H1 (cell line): ENCODE measurements around the gene UBB. TPM values are rescaled to one million over a fixed set of nuclear protein-coding genes. Genes with fewer than 3 reads are reported as not detected.

ENCODE experiments used
- CTCF ChIA-PET: fragments of 300-600 bp; sonication (Branson Sonifier 250); formaldehyde crosslinking; loops from one replicate; lab custom pipeline; 2021; ENCODE audit not compliant: partially characterized antibody; lab: Charles Lee
- POLR2A ChIA-PET: fragments of 300-600 bp; sonication (Branson Sonifier 250); formaldehyde crosslinking; loops from one replicate; lab custom pipeline; 2021; ENCODE audit warnings: inconsistent platforms; ENCODE audit not compliant: partially characterized antibody; lab: Charles Lee
- DNase-seq, 2 experiments: peaks; one replicate each; pipeline versions ENCODE4 v3.0.0 to v3.0.0-alpha.2; 2010 to 2022; ENCODE audit warnings: low spot score in 2 of 2, low read depth in 1 of 2, mixed read lengths in 1 of 2
- FAIRE-seq: peaks from 2 replicates; lab custom pipeline; 2011; peaks lifted over from hg19 to GRCh38; lab: Jason Lieb, UNC
- H2AFZ ChIP-seq: 2 replicates; pipeline ENCODE4 v1.8.1; 2012; ENCODE audit warnings: low read length, inconsistent platforms
- H2AK5ac ChIP-seq: 2 replicates; pipeline ENCODE4 v1.6.1; 2013; ENCODE audit warnings: low read depth, low read length
- H2BK120ac ChIP-seq: replicated peaks from 2 replicates; pipeline ENCODE3; 2013; ENCODE audit warnings: low read depth, low read length, inconsistent platforms
- H2BK12ac ChIP-seq: 2 replicates; pipeline ENCODE4 v1.6.1; 2013; ENCODE audit warnings: low read depth, low read length
- H2BK15ac ChIP-seq: 2 replicates; pipeline ENCODE4 v1.6.1; 2013; ENCODE audit warnings: low read length
- H2BK20ac ChIP-seq: 2 replicates; pipeline ENCODE4 v1.6.1; 2013; ENCODE audit warnings: low read length
- H2BK5ac ChIP-seq: 2 replicates; pipeline ENCODE4 v1.6.1; 2013; ENCODE audit warnings: low read depth, low read length
- H3K14ac ChIP-seq: 2 replicates; pipeline ENCODE4 v1.6.1; 2013; ENCODE audit warnings: inconsistent platforms; ENCODE audit not compliant: insufficient read length
- H3K18ac ChIP-seq: 2 replicates; pipeline ENCODE4 v1.6.1; 2013; ENCODE audit warnings: low read length; ENCODE audit errors: extremely low read depth
- H3K23ac ChIP-seq: 2 replicates; pipeline ENCODE4 v1.6.1; 2013; ENCODE audit warnings: inconsistent platforms; ENCODE audit not compliant: insufficient read length
- H3K23me2 ChIP-seq: 2 replicates; pipeline ENCODE4 v1.6.1; 2013; ENCODE audit warnings: low read depth, low read length
- H3K27ac ChIP-seq: 2 replicates; pipeline ENCODE4 v1.6.1; 2011; ENCODE audit warnings: low read depth, low read length, inconsistent platforms
- H3K27me3 ChIP-seq, 4 experiments: replicated peaks in 1 of 4; 1 replicate in 1 of 4; 2 replicates in 3 of 4; pipeline versions ENCODE4 v1.6.1 to v1.8.1; 2011 to 2013; ENCODE audit warnings: low read length in 3 of 4, mild to moderate bottlenecking in 3 of 4, inconsistent platforms in 2 of 4, mixed read lengths in 2 of 4, moderate library complexity in 1 of 4; ENCODE audit not compliant: control insufficient read depth in 3 of 4, insufficient read depth in 3 of 4; ENCODE audit errors: extremely low read depth in 1 of 4
- H3K36me3 ChIP-seq, 4 experiments: 2 replicates each; pipeline versions ENCODE4 v1.6.1 to v1.8.1; 2011 to 2013; ENCODE audit warnings: mild to moderate bottlenecking in 4 of 4, low read length in 3 of 4, moderate library complexity in 2 of 4, control low read depth in 1 of 4, inconsistent platforms in 1 of 4; ENCODE audit not compliant: insufficient read depth in 4 of 4, control insufficient read depth in 2 of 4
- H3K4ac ChIP-seq: replicated peaks from 2 replicates; pipeline ENCODE3; 2013; ENCODE audit warnings: low read length, low read depth, mixed read lengths, inconsistent platforms; ENCODE audit not compliant: insufficient read length
- H3K4me1 ChIP-seq, 4 experiments: replicated peaks in 1 of 4; 1 replicate in 1 of 4; 2 replicates in 3 of 4; pipeline versions ENCODE4 v1.6.1 to v1.8.1; 2011 to 2013; ENCODE audit warnings: low read length in 3 of 4, inconsistent platforms in 2 of 4, mixed read lengths in 1 of 4; ENCODE audit not compliant: insufficient read depth in 4 of 4, control insufficient read depth in 3 of 4
- H3K4me2 ChIP-seq, 2 experiments: 2 replicates each; pipeline versions ENCODE4 v1.6.1 to v1.8.1; 2011 to 2013; ENCODE audit warnings: low read depth in 2 of 2, low read length in 2 of 2, control low read depth in 1 of 2, inconsistent platforms in 1 of 2, mild to moderate bottlenecking in 1 of 2; ENCODE audit not compliant: insufficient read depth in 1 of 2
- H3K4me3 ChIP-seq, 4 experiments: fragments of 200-600, 300-600 bp in 1 of 4; sonication (generic), shearing (Covaris generic), sonication (Bioruptor Twin) in 1 of 4; 2 replicates each; pipeline versions ENCODE4 v1.5.1 to v1.8.1; 2011 to 2016; ENCODE audit warnings: low read length in 4 of 4, low read depth in 3 of 4, control low read depth in 2 of 4, inconsistent platforms in 2 of 4, mild to moderate bottlenecking in 2 of 4, mixed read lengths in 1 of 4, moderate library complexity in 1 of 4; ENCODE audit not compliant: insufficient read depth in 2 of 4; ENCODE audit errors: extremely low read depth in 1 of 4
- H3K56ac ChIP-seq: replicated peaks from 2 replicates; pipeline ENCODE3; 2013; ENCODE audit warnings: low read depth, mild to moderate bottlenecking, mixed read lengths, low read length, inconsistent platforms; ENCODE audit not compliant: insufficient read length
- H3K79me1 ChIP-seq: 2 replicates; pipeline ENCODE4 v1.6.1; 2013; ENCODE audit warnings: low read depth, low read length, control low read depth
- H3K79me2 ChIP-seq, 2 experiments: 2 replicates each; pipeline versions ENCODE4 v1.6.1 to v1.8.1; 2012 to 2013; ENCODE audit warnings: low read length in 2 of 2, mild to moderate bottlenecking in 2 of 2, inconsistent platforms in 1 of 2; ENCODE audit not compliant: insufficient read depth in 2 of 2, control insufficient read depth in 1 of 2
- H3K9ac ChIP-seq, 4 experiments: replicated peaks in 1 of 4; 1 replicate in 1 of 4; 2 replicates in 3 of 4; pipeline versions ENCODE4 v1.6.1 to v1.8.1; 2011 to 2013; ENCODE audit warnings: low read depth in 3 of 4, low read length in 3 of 4, control low read depth in 2 of 4, mild to moderate bottlenecking in 2 of 4, moderate library complexity in 2 of 4, inconsistent platforms in 1 of 4; ENCODE audit errors: extremely low read depth in 1 of 4
- H3K9me3 ChIP-seq, 2 experiments: 2 replicates each; pipeline versions ENCODE4 v1.6.1 to v1.8.1; 2012 to 2013; ENCODE audit warnings: mild to moderate bottlenecking in 2 of 2, moderate library complexity in 2 of 2, control low read depth in 1 of 2, inconsistent platforms in 1 of 2, low read depth in 1 of 2, low read length in 1 of 2, mixed read lengths in 1 of 2; ENCODE audit not compliant: insufficient read depth in 2 of 2
- H4K20me1 ChIP-seq, 2 experiments: replicated peaks in 1 of 2; 2 replicates each; pipeline versions ENCODE3 to v1.8.1; 2011 to 2013; ENCODE audit warnings: inconsistent platforms in 2 of 2, low read length in 2 of 2, mild to moderate bottlenecking in 1 of 2; ENCODE audit not compliant: insufficient read depth in 2 of 2, control insufficient read depth in 1 of 2
- H4K5ac ChIP-seq: 2 replicates; pipeline ENCODE4 v1.6.1; 2013; ENCODE audit warnings: low read length, low read depth, mixed read lengths, inconsistent platforms; ENCODE audit not compliant: insufficient read length
- H4K8ac ChIP-seq: 2 replicates; pipeline ENCODE4 v1.8.0; 2013; ENCODE audit warnings: mild to moderate bottlenecking, moderate library complexity, low read length, inconsistent platforms; ENCODE audit not compliant: insufficient read depth; ENCODE audit errors: extremely low read depth
- H4K91ac ChIP-seq: replicated peaks from 2 replicates; pipeline ENCODE3; 2013; ENCODE audit warnings: low read length, mixed read lengths, inconsistent platforms; ENCODE audit not compliant: insufficient read length
- ASH2L ChIP-seq: fragments of 200-600, 300-600 bp; sonication (generic); IDR thresholded peaks from one replicate; pipeline ENCODE4 v1.7.1; 2017; ENCODE audit warnings: low read length
- ATF3 ChIP-seq: IDR thresholded peaks from 2 replicates; pipeline ENCODE4 v1.6.1; 2011; ENCODE audit warnings: low read depth, mild to moderate bottlenecking, low read length; ENCODE audit not compliant: insufficient read depth
- CBX5 ChIP-seq: fragments of 300-800, 300-1000 bp; sonication (generic); IDR thresholded peaks from 2 replicates; pipeline ENCODE4 v1.7.1; 2016; ENCODE audit warnings: antibody characterized with exemption, low read length, low read depth
- GABPA ChIP-seq: IDR thresholded peaks from 2 replicates; pipeline ENCODE4 v1.6.1; 2011; ENCODE audit warnings: mild to moderate bottlenecking, low read length, moderate library complexity, borderline replicate concordance; ENCODE audit not compliant: insufficient read depth
- HDAC6 ChIP-seq: IDR thresholded peaks from one replicate; pipeline ENCODE4 v1.7.1; 2012; ENCODE audit warnings: low read depth, mild to moderate bottlenecking, inconsistent platforms, low read length, moderate library complexity
- KDM1A ChIP-seq: fragments of 200-600, 300-600 bp; sonication (generic); IDR thresholded peaks from 2 replicates; pipeline ENCODE4 v1.7.1; 2016; ENCODE audit warnings: mild to moderate bottlenecking, low read length, borderline replicate concordance
- NRF1 ChIP-seq: IDR thresholded peaks from 2 replicates; pipeline ENCODE4 v1.6.1; 2011; ENCODE audit warnings: mild to moderate bottlenecking, low read depth, low read length, improper control_type of control experiment
- SAP30 ChIP-seq: fragments of 300-600 bp; sonication (generic); IDR thresholded peaks from 2 replicates; pipeline ENCODE4 v1.7.1; 2012; ENCODE audit warnings: low read length, moderate library complexity, mild to moderate bottlenecking, inconsistent platforms; ENCODE audit not compliant: insufficient read depth, insufficient replicate concordance
- ZNF274 ChIP-seq: IDR thresholded peaks from 2 replicates; pipeline ENCODE4 v1.7.0; 2012; ENCODE audit warnings: low read length, borderline replicate concordance; ENCODE audit errors: extremely low read depth
- WGBS, 2 experiments: shearing (Covaris generic) in 1 of 2; methylation state at CpG; one replicate each; pipeline versions ENCODE4 v1.1.6 to v1.1.7; 2013 to 2015; ENCODE audit warnings: low lambda C conversion rate in 2 of 2, mixed read lengths in 2 of 2, inconsistent platforms in 1 of 2, low coverage in 1 of 2, missing lambda C conversion rate in 1 of 2; ENCODE audit not compliant: insufficient replicate concordance in 2 of 2, insufficient coverage in 1 of 2, insufficient read length in 1 of 2; ENCODE audit errors: extremely low coverage in 1 of 2, missing lambda C conversion rate in 1 of 2; 5-methylcytosine and 5-hydroxymethylcytosine counted together
- polyA plus RNA-seq, 7 experiments: library from polyadenylated mRNA; depleted of rRNA in 3 of 7; stranded (reverse) in 5 of 7; unstranded in 2 of 7; fragments of >200 nt in 5 of 7; fragments of 200-250 nt in 2 of 7; gene quantifications; 1 replicate in 5 of 7; 2 replicates in 1 of 7; 4 replicates in 1 of 7; pipeline versions ENCODE4 v1.2.1 to v1.2.3, GENCODE V29; 2011 to 2013; ENCODE audit warnings: missing spikeins in 2 of 7, mixed read lengths in 2 of 7
- total RNA-seq: library from RNA; stranded (reverse); fragmentation: NEBNext Ultra II Directional; extraction: Animal tissue kit (Norgen Biotek cat#: 25700); gene quantifications from 2 replicates; pipeline ENCODE4 v1.2.1, GENCODE V29; 2021
- TF ChIP-seq, protein P1 (sequence below): IDR thresholded peaks from 2 replicates; pipeline ENCODE4 v1.6.1; 2011; ENCODE audit warnings: low read length, improper control_type of control experiment

Gene UBB
- total and polyA plus RNA-seq, 2 of the 8 experiments (the other 6 are each of a cell fraction or from before 2014, with no cell fraction given): 1,597 to 1,605 TPM

GRCh38 chr17:16349431-16349830 is 31.5 kb upstream of the UBB start:
- CTCF ChIA-PET: interaction anchor here (0.6 to 5.7 kb wide), 5 partner anchors 15 to 67 kb away, joined by 4 to 44 read pairs (median 6); no protein-coding TSS in a partner anchor
- 85% methylated on average over 5 of the region's 5 CpGs; no CpG with 5 or more reads in 1 of the 2 experiments for WGBS, 2 experiments
- TF ChIP-seq NRF1 (no peak), HDAC6 (no peak), SAP30 (no peak), KDM1A (no peak), GABPA (no peak), ATF3 (no peak), ZNF274 (no peak), CBX5 (no peak), ASH2L (no peak)
- TF ChIP-seq, protein P1, sequence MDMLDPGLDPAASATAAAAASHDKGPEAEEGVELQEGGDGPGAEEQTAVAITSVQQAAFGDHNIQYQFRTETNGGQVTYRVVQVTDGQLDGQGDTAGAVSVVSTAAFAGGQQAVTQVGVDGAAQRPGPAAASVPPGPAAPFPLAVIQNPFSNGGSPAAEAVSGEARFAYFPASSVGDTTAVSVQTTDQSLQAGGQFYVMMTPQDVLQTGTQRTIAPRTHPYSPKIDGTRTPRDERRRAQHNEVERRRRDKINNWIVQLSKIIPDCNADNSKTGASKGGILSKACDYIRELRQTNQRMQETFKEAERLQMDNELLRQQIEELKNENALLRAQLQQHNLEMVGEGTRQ: no peak

More at GRCh38 chr17:16349431-16349830, 31.5 kb upstream of the UBB start:
- H2BK15ac ChIP-seq: no peak overlapping the region
- no peak for FAIRE-seq
- H2BK12ac ChIP-seq: no peak overlapping the region
- no peak overlapping the region for H3K4me2 ChIP-seq
- no peak overlapping the region for H3K4me3 ChIP-seq
- H2BK20ac ChIP-seq: no peak overlapping the region
- no peak overlapping the region for H4K8ac ChIP-seq
- peaks cover 0 to 34% of the 10 kb centered on the region in 2 experiments; a peak in 2 of 4 replicates for H3K79me2 ChIP-seq
- H3K4ac ChIP-seq: no peak overlapping the region
- no peak overlapping the region for H3K9ac ChIP-seq
- H3K56ac ChIP-seq: no peak overlapping the region
- H4K5ac ChIP-seq: no peak overlapping the region
- POLR2A ChIA-PET: interaction anchor here (0.6 to 6.7 kb wide), 8 partner anchors 8 to 152 kb away, joined by 3 to 71 read pairs (median 4); no protein-coding TSS in a partner anchor
- H3K27me3 ChIP-seq: no peaks in the 10 kb centered on the region; a peak in 1 of 7 replicates
- no peak overlapping the region for H2AK5ac ChIP-seq
- no peak for DNase-seq
- no peak overlapping the region for H2BK120ac ChIP-seq
- no peak overlapping the region for H3K14ac ChIP-seq
- no peak overlapping the region for H3K18ac ChIP-seq
- H3K27ac ChIP-seq: no peak overlapping the region
- H3K23me2 ChIP-seq: peaks cover 2% of the 10 kb centered on the region; the same call in 1 of the 2 replicates
- H4K20me1 ChIP-seq: peaks cover 0 to 3% of the 10 kb centered on the region in 2 experiments
- H3K4me1 ChIP-seq: no peaks in the 10 kb centered on the region
- no peaks in the 10 kb centered on the region for H3K9me3 ChIP-seq
- H4K91ac ChIP-seq: no peak overlapping the region
- H3K23ac ChIP-seq: no peak overlapping the region
- H2BK5ac ChIP-seq: no peak overlapping the region
- H3K36me3 ChIP-seq: peaks cover 23 to 40% (median 32%) of the 10 kb centered on the region in 4 experiments
- H2AFZ ChIP-seq: no peak overlapping the region
- no peaks in the 10 kb centered on the region for H3K79me1 ChIP-seq
